ENCODE data around the gene RAPGEF2.

DNA sequence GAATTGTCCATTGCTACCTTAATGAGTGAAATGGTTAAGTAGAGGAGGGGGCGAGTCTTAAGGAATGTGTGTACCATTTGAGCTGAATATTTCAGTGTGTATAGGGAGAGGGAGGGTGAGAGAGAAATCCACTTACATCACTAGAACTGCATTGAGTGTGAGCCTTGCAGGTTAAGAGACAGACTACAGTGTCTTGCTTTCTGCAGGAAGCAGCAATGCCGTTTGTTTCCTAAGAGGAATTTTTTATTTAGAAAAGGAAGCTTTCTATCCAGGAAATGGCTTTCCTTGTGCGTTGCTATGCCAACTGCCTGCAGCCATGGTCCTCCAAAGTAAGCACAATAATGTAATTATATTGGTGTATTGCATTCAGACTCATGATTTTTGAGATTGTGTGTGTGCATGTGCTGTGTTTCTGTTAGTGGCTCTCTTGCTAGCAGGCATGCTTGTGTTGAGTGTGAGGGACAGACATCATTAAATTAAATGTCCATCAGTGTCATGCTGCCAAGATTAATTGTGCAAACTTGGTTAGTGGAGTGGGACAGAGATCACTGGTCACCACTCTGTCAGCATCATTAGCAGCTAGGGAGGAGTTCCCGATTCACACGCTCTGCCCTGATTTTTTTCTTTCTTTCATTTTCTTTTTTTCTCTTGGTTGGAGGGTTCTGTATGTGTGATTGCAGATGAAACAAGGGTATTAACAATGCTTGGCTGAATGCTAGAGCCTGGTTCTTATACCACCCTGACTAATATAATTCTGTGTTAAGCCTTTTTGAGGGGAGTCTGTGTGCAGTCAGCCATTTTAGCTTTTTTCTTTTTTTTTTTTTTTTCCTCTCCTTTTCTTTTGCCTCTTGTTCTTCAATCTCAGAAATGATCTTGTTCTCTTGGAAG lies 164.3 kb downstream of the RAPGEF2 start:
- TF ChIP-seq, protein P1, sequence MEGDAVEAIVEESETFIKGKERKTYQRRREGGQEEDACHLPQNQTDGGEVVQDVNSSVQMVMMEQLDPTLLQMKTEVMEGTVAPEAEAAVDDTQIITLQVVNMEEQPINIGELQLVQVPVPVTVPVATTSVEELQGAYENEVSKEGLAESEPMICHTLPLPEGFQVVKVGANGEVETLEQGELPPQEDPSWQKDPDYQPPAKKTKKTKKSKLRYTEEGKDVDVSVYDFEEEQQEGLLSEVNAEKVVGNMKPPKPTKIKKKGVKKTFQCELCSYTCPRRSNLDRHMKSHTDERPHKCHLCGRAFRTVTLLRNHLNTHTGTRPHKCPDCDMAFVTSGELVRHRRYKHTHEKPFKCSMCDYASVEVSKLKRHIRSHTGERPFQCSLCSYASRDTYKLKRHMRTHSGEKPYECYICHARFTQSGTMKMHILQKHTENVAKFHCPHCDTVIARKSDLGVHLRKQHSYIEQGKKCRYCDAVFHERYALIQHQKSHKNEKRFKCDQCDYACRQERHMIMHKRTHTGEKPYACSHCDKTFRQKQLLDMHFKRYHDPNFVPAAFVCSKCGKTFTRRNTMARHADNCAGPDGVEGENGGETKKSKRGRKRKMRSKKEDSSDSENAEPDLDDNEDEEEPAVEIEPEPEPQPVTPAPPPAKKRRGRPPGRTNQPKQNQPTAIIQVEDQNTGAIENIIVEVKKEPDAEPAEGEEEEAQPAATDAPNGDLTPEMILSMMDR (conservative IDR thresholded peaks at IDR 0.05; ENCODE audit: low read depth in 2 of 2): no peak
- TF ChIP-seq POLR2AphosphoS5 (IDR thresholded peaks at IDR 0.05; ENCODE audit: low read depth) (no peak), EZH2phosphoT487 (IDR thresholded peaks at IDR 0.05; ENCODE audit: unreplicated experiment) (no peak), EZH2 (IDR thresholded peaks at IDR 0.05; ENCODE audit: low read depth, unreplicated experiment) (no peak), CREB1 (CRISPR knock-in tag; IDR thresholded peaks at IDR 0.05; ENCODE audit: low read depth) (no peak), ZNF114 (CRISPR knock-in tag; IDR thresholded peaks at IDR 0.05) (no peak), REST (IDR thresholded peaks at IDR 0.05; ENCODE audit: unreplicated experiment) (no peak), NANOG (IDR thresholded peaks at IDR 0.05; ENCODE audit: borderline replicate concordance) (no peak), JUNB (IDR thresholded peaks at IDR 0.05; ENCODE audit: unreplicated experiment) (no peak), ZNF331 (CRISPR knock-in tag; IDR thresholded peaks at IDR 0.05; ENCODE audit: low read depth) (no peak), ETS1 (IDR thresholded peaks at IDR 0.05) (no peak), STAT1 (IDR thresholded peaks at IDR 0.05; ENCODE audit: unreplicated experiment) (no peak), ZNF462 (CRISPR knock-in tag; IDR thresholded peaks at IDR 0.05) (no peak)
